ENCODE data around the gene AEBP1. TPM values are rescaled to one million over a fixed set of nuclear protein-coding genes. Genes with fewer than 3 reads are reported as not detected.

AEBP1 gene
- total RNA-seq, 1 donor from 2014 or later: 272 TPM

GRCh38 chr7:44101966-44102845 is 1.9 kb upstream of the AEBP1 start:
- ATAC-seq: no peak
- intact Hi-C loops (cut with DNase I): no loop called here

DNA sequence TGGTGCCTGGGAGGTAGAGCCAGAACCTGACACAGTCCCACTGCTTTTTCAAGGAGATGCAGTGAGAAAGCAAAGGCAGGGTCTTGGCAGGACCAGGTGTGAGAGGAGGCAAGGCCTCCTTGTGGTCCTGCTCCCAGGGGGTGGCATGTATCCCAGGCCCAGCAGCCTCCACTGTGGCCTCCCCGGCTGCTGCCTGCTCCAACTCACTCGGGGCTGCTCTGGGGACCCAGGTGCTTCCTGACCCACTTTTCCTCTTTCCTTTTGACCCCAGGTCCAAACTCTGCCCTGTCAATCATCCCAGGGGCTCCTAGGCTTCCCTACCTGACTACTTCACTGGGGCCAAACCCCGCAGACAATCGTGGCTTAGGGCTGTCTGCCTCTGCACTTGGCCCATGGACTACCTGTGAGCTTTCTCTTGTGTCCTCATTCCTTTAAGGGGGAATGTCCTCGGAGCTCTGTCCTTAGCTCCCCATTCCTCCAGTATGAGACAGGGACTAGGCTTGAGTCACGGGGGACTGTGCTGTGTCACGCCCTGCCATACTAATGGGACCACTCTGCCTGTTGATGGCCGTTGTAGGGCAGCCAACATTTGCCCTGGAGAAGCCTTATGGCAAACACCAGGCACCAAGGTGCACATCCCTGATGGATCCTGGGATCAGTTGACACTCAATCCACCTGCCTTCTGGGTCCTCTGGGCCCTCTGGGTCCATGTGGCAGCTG is 1.1 kb upstream of the AEBP1 start:
- Histone ChIP-seq H3K27ac (peak overlapping the region; percentile 34), H3K4me3 (no peak overlapping the region), H3K9me3 (no peaks in the 10 kb centered on the region), H3K36me3 (peaks cover 11% of the 10 kb centered on the region), H3K4me1 (peaks cover 3% of the 10 kb centered on the region), H3K27me3 (no peaks in the 10 kb centered on the region)
- intact Hi-C loops (cut with DNase I): no loop called here
- TF ChIP-seq CTCF (IDR thresholded peaks at IDR 0.05): no peak
- DNase-seq (no peak), ATAC-seq (no peak)

More at GRCh38 chr7:44101966-44102845, 1.9 kb upstream of the AEBP1 start:
- Histone ChIP-seq H3K4me3 (no peak overlapping the region), H3K9me3 (no peaks in the 10 kb centered on the region), H3K36me3 (peaks cover 5% of the 10 kb centered on the region), H3K27ac (peak overlapping the region; percentile 76), H3K27me3 (no peaks in the 10 kb centered on the region), H3K4me1 (peaks cover 3% of the 10 kb centered on the region)
- no peak for TF ChIP-seq CTCF (IDR thresholded peaks at IDR 0.05)
- no peak for DNase-seq

GRCh38 chr7:44103566-44103922 is 601 bp upstream of the AEBP1 start:
- peaks cover 3% of the 10 kb centered on the region for H3K4me1 ChIP-seq
- H3K9me3 ChIP-seq: no peaks in the 10 kb centered on the region
- no peak for DNase-seq
- peaks cover 11% of the 10 kb centered on the region for H3K36me3 ChIP-seq
- peak overlapping the region; percentile 34 for H3K27ac ChIP-seq
- H3K4me3 ChIP-seq: peak overlapping the region; percentile 30
- ATAC-seq: no peak
- intact Hi-C loops (cut with DNase I): no loop called here
- TF ChIP-seq CTCF (IDR thresholded peaks at IDR 0.05): no peak
- H3K27me3 ChIP-seq: no peaks in the 10 kb centered on the region

DNA sequence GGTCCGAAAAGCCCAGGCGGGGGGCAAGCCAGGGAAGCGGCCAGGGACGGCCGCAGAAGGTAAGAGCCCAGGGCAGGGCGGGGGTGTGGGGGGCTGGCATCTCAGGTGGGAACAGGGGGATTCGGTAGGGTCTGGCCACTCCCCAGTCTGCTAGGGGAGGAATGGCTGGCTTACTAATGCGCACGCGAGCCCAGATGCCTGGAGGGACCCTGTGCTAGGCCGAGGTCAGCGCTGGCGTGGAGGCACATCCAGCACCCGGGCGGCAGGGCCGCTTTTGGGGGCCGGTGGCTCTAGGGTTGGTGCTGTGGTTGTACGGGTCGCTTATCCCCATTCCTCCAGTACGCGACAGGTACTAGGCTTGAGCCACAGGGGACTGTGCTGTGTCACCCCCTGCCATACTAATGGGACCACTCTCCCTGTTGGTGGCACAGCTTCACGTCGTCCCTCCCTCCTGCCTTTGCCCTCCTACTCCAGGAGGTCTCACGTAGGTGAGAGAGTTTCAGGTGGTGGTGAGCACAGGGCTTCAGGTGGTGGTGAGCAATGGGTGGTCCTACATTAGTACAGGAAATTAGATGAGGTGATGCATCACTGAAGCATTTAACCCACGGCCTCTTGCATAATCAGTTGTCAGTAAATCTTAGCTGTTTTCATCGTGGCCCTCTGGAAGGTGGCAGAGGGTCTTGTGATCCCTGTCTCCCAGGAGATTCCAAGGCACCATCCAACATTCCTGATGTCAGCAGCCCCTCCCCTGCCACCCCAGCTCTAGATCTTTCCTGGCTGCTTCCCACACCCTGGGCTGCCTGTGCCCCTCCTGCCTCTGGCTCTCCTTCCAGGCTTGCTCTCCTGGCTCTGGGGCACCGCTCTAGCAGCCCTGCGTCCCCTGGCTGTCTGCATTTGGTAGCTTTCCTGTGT is 971 bp downstream of the AEBP1 start:
- Histone ChIP-seq H3K4me1 (peaks cover 3% of the 10 kb centered on the region), H3K27ac (peak overlapping the region; percentile 78), H3K27me3 (no peaks in the 10 kb centered on the region), H3K9me3 (no peaks in the 10 kb centered on the region), H3K36me3 (peaks cover 11% of the 10 kb centered on the region), H3K4me3 (peak overlapping the region; percentile 53)
- ATAC-seq (no peak), DNase-seq (no peak)
- no peak for TF ChIP-seq CTCF (IDR thresholded peaks at IDR 0.05)
- intact Hi-C loops (cut with DNase I): no loop called here

DNA sequence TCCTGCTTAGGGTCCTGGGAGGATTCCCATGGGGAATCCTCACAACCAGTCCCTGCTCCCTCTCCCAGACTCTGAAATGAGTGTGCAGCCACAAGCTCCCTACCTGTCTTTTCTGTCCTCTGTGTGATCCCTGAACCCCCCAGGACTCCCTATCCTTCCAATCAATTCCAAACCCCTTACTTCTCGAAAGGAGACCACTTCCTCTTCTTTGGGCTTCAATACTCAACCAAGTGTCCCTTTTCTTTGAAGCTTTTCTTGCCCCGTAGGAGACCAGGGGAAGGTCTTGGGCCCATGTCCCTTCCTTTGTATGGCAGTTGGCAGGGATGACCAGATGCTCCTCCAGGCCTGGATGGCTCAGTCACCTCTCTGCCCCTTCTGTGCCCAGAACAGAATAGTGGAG is 1.7 kb downstream of the AEBP1 start:
- Histone ChIP-seq H3K36me3 (peaks cover 17% of the 10 kb centered on the region), H3K4me3 (peak overlapping the region; percentile 53), H3K27ac (peak overlapping the region; percentile 78), H3K27me3 (no peaks in the 10 kb centered on the region), H3K4me1 (peaks cover 3% of the 10 kb centered on the region), H3K9me3 (no peaks in the 10 kb centered on the region)
- intact Hi-C loops (cut with DNase I): no loop called here
- TF ChIP-seq CTCF (IDR thresholded peaks at IDR 0.05): no peak
- no peak for DNase-seq
- ATAC-seq: no peak

All from upper lobe of right lung (tissue), 1 donor.